ENCODE data around the gene WDR4. TPM values are rescaled to one million over a fixed set of nuclear protein-coding genes. Genes with fewer than 3 reads are reported as not detected.
A peak's percentile ranks its signal among the peaks of the same experiment; 100 is the strongest.

Gene WDR4
- total and polyA plus RNA-seq, 9 of the 15 experiments (the other 6 are each of a cell fraction or from before 2014, with no cell fraction given): 5.4 to 95.4 (median 32.1) TPM

- Histone ChIP-seq H3K9me3 (replicated peaks; ENCODE audit: control insufficient read depth, insufficient read depth, low read depth, low read length) (no peaks in the 10 kb centered on the region), H3K9me1 (ENCODE audit: control insufficient read depth, insufficient read depth, low read length) (peaks cover 3% of the 10 kb centered on the region), H3K4me1 (replicated peaks in 1 of 2; ENCODE audit: control insufficient read depth in 2 of 2, insufficient read depth in 2 of 2, low read length in 2 of 2) (peaks cover 0 to 30% of the 10 kb centered on the region in 2 experiments; a peak in 1 of 5 replicates), H3K4me3 (no peak overlapping the region), H3K4me2 (ENCODE audit: insufficient read depth, low read length) (no peak overlapping the region), H3K79me2 (ENCODE audit: control insufficient read depth, insufficient read depth, low read length) (peaks cover 90% of the 10 kb centered on the region), H3K9ac (ENCODE audit: insufficient read depth in 1 of 2, low read depth in 2 of 2, low read length in 2 of 2) (no peak overlapping the region; a peak in 1 of 4 replicates), H3K36me3 (ENCODE audit: control insufficient read depth, insufficient read depth, low read length) (peaks cover 94% of the 10 kb centered on the region), H3K27me3 (ENCODE audit: control insufficient read depth in 2 of 2, insufficient read depth in 2 of 2, low read length in 2 of 2) (no peaks in the 10 kb centered on the region), H3K27ac (ENCODE audit: extremely low read depth, low read depth, low read length) (no peak overlapping the region), H2AFZ (ENCODE audit: low read depth, low read length) (no peak overlapping the region), H4K20me1 (replicated peaks; ENCODE audit: control insufficient read depth, insufficient read depth, low read length) (peaks cover 28% of the 10 kb centered on the region)
- intact Hi-C loops (cut with micrococcal nuclease) (no loop called here), in situ Hi-C loops (cut with MboI) (no loop called here)
- DNase-seq (ENCODE audit: extremely low read depth in 1 of 4, low spot score in 3 of 4) (no peak), ATAC-seq (no peak), FAIRE-seq (no peak)
- no TSS peak for BruUV-seq (replicated peaks)
- TF ChIP-seq HMG20A (CRISPR knock-in tag; conservative IDR thresholded peaks at IDR 0.05) (no peak), ZNF551 (CRISPR knock-in tag; IDR thresholded peaks at IDR 0.05) (no peak), ILK (tag; IDR thresholded peaks at IDR 0.05; ENCODE audit: borderline replicate concordance, low read depth) (no peak), RUNX1 (IDR thresholded peaks at IDR 0.05; ENCODE audit: low read depth) (no peak), MIER1 (IDR thresholded peaks at IDR 0.05; ENCODE audit: low read depth) (no peak), POLR2G (IDR thresholded peaks at IDR 0.05; ENCODE audit: low read depth, low read length) (peak; percentile 38), KHSRP (IDR thresholded peaks at IDR 0.05) (no peak), RBFOX2 (IDR thresholded peaks at IDR 0.05; ENCODE audit: low read depth, low read length) (0 out of 2 replicates have a peak, but pooled peaks have one; percentile 43)
- TF ChIP-seq, protein P1, sequence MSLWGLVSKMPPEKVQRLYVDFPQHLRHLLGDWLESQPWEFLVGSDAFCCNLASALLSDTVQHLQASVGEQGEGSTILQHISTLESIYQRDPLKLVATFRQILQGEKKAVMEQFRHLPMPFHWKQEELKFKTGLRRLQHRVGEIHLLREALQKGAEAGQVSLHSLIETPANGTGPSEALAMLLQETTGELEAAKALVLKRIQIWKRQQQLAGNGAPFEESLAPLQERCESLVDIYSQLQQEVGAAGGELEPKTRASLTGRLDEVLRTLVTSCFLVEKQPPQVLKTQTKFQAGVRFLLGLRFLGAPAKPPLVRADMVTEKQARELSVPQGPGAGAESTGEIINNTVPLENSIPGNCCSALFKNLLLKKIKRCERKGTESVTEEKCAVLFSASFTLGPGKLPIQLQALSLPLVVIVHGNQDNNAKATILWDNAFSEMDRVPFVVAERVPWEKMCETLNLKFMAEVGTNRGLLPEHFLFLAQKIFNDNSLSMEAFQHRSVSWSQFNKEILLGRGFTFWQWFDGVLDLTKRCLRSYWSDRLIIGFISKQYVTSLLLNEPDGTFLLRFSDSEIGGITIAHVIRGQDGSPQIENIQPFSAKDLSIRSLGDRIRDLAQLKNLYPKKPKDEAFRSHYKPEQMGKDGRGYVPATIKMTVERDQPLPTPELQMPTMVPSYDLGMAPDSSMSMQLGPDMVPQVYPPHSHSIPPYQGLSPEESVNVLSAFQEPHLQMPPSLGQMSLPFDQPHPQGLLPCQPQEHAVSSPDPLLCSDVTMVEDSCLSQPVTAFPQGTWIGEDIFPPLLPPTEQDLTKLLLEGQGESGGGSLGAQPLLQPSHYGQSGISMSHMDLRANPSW (CRISPR knock-in tag; IDR thresholded peaks at IDR 0.05): no peak
- ChIA-PET POLR2A (interaction anchor here (0.6 to 1.5 kb wide), 3 partner anchors 10 to 19 kb away, joined by 4 to 6 read pairs (median 4); no protein-coding TSS in a partner anchor), CTCF (ENCODE audit: low intra/inter-chr PET ratio) (no interaction called here)
- WGBS (ENCODE audit: insufficient coverage, low coverage, missing lambda C conversion rate): 88% methylated on average over 8 of the region's 8 CpGs
Measured at GRCh38 chr21:42865776-42866160, 13.6 kb downstream of the WDR4 start.
